HepG2 (cell line): ENCODE data around the gene PTK7. TPM values are rescaled to one million over a fixed set of nuclear protein-coding genes. Genes with fewer than 3 reads are reported as not detected.

Experiments
- ELF3 ChIP-seq: IDR thresholded peaks from 2 replicates; pipeline ENCODE4 v1.6.1; 2016; ENCODE audit warnings: missing genetic modification reagents, missing compliant biosample characterization
- ETS1 ChIP-seq: sonication (generic); formaldehyde crosslinking; IDR thresholded peaks from 2 replicates; pipeline ENCODE4 v1.4.0; 2020; ENCODE audit warnings: missing genetic modification reagents
- HMGXB3 ChIP-seq: sonication (generic); formaldehyde crosslinking; IDR thresholded peaks from 2 replicates; pipeline ENCODE4 v1.4.0; 2020; ENCODE audit warnings: missing genetic modification reagents, borderline replicate concordance
- PCBP2 ChIP-seq: fragments of 200-400 bp; formaldehyde crosslinking; optimal IDR thresholded peaks from 2 replicates; pipeline ENCODE3; 2018; ENCODE audit warnings: low read length, low read depth; ENCODE audit not compliant: poor library complexity, severe bottlenecking
- RELA ChIP-seq: sonication (generic); formaldehyde crosslinking; IDR thresholded peaks from 2 replicates; pipeline ENCODE4 v1.4.0; 2020; ENCODE audit warnings: missing genetic modification reagents
- TBX2 ChIP-seq: sonication (generic); formaldehyde crosslinking; IDR thresholded peaks from 2 replicates; pipeline ENCODE4 v1.5.0; 2020; ENCODE audit warnings: missing genetic modification reagents, mild to moderate bottlenecking, borderline replicate concordance
- ZNF282 ChIP-seq: fragments of 450-650 bp; IDR thresholded peaks from 2 replicates; pipeline ENCODE4 v1.6.1; 2018; ENCODE audit not compliant: partially characterized antibody
- ZNF317 ChIP-seq: sonication (generic); formaldehyde crosslinking; IDR thresholded peaks from 2 replicates; pipeline ENCODE4 v1.5.0; 2020; ENCODE audit warnings: mild to moderate bottlenecking, missing genetic modification reagents
- ZNF839 ChIP-seq: sonication (generic); formaldehyde crosslinking; IDR thresholded peaks from 2 replicates; pipeline ENCODE4 v1.4.0; 2020; ENCODE audit warnings: missing genetic modification reagents, mild to moderate bottlenecking, borderline replicate concordance
- ZSCAN21 ChIP-seq: sonication (generic); formaldehyde crosslinking; IDR thresholded peaks from 2 replicates; pipeline ENCODE4 v1.8.0; 2022; ENCODE audit warnings: mild to moderate bottlenecking, missing genetic modification reagents, moderate library complexity, borderline replicate concordance
- ZUFSP ChIP-seq: sonication (generic); formaldehyde crosslinking; IDR thresholded peaks from 2 replicates; pipeline ENCODE4 v1.9.0; 2021; ENCODE audit warnings: missing genetic modification reagents, mild to moderate bottlenecking, borderline replicate concordance
- polyA plus RNA-seq, 8 experiments: library from polyadenylated mRNA; depleted of rRNA in 3 of 8; stranded (reverse) in 7 of 8; unstranded in 1 of 8; fragments of >200 nt; fragmentation: Illumina TruSeq in 4 of 8; extraction: Trizol in 4 of 8; gene quantifications; 2 replicates each; pipeline versions ENCODE4 v1.2.1 to v1.2.3, GENCODE V29; 2011 to 2016; ENCODE audit warnings: low read depth in 4 of 8, missing spikeins in 1 of 8, mixed read lengths in 1 of 8; ENCODE audit not compliant: insufficient read depth in 1 of 8
- total RNA-seq, 5 experiments: library from RNA; depleted of rRNA; stranded (reverse); fragments of >200 nt; fragmentation: Illumina TruSeq; extraction: Trizol; gene quantifications; 2 replicates each; pipeline ENCODE4 v1.2.3, GENCODE V29; 2016; ENCODE audit warnings: low read depth in 1 of 5

PTK7 gene
- total and polyA plus RNA-seq, 2 of the 13 experiments (the other 11 are each of a cell fraction or from before 2014, with no cell fraction given): 98.5 to 99.8 TPM

- no peak for TF ChIP-seq ZUFSP
- no peak for TF ChIP-seq ZNF317
- TF ChIP-seq ETS1: peak; percentile 4; the same call in 1 of the 2 replicates
- TF ChIP-seq TBX2 (CRISPR knock-in tag): peak; percentile 14
- TF ChIP-seq ZSCAN21 (CRISPR knock-in tag): peak; percentile 79; the same call in 1 of the 2 replicates
- TF ChIP-seq HMGXB3 (CRISPR knock-in tag): no peak; the same call in 1 of the 2 replicates
- TF ChIP-seq ZNF282: no peak
- TF ChIP-seq RELA (CRISPR knock-in tag): peak; percentile 67; the same call in 1 of the 2 replicates
- no peak for TF ChIP-seq ZNF839 (CRISPR knock-in tag)
- no peak for TF ChIP-seq PCBP2
- TF ChIP-seq ELF3 (CRISPR knock-in tag): peak; percentile 39; the same call in 1 of the 2 replicates
Measured at GRCh38 chr6:43170931-43171706, 95.0 kb downstream of the PTK7 start, which contains the start of gene SRF (continued).
